ENCODE results near the gene IL24. TPM values are rescaled to one million over a fixed set of nuclear protein-coding genes. Genes with fewer than 3 reads are reported as not detected.

Gene IL24
- total RNA-seq, 2 experiments from 2014 or later: 1.3 to 2.2 TPM

GRCh38 chr1:206898915-206899431 lies 1.7 kb downstream of the IL24 start:
- POLR2A ChIA-PET: no interaction called here

DNA sequence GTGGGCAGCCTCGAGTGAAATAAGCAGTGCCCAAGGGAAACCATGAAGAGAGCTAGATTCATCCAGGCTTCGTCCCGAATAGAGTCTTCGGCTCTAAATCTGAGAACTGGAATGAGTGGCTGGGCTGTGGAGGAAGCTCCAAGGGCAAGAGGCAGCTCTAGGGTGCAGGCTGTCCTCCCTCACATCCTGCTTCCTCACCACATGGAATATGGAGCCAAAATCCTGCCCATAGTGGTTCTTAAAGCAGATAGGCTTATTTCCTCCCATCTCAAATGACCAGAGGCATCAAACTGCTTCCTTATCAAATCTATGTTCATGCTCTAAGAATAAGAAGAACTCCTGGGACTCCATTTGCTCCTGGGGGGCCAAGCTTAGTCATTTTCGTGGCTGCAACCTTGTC lies 2.5 kb downstream of the IL24 start:
- POLR2A ChIA-PET: interaction anchor here (1.3 kb wide), 1 partner anchor 9 kb away, joined by 4 read pairs; no protein-coding TSS in a partner anchor
- CTCF ChIA-PET: interaction anchor here (2.6 kb wide), 1 partner anchor 12 kb away, joined by 9 read pairs; no protein-coding TSS in a partner anchor

More at GRCh38 chr1:206898915-206899431, 1.7 kb downstream of the IL24 start:
- CTCF ChIA-PET: interaction anchor here (2.6 kb wide), 1 partner anchor 13 kb away, joined by 9 read pairs; no protein-coding TSS in a partner anchor

GRCh38 chr1:206900149-206900548 lies 2.9 kb downstream of the IL24 start:
- POLR2A ChIA-PET: interaction anchor here (1.3 kb wide), 1 partner anchor 9 kb away, joined by 4 read pairs; no protein-coding TSS in a partner anchor
- CTCF ChIA-PET: interaction anchor here (2.6 kb wide), 1 partner anchor 12 kb away, joined by 9 read pairs; no protein-coding TSS in a partner anchor

- CTCF ChIA-PET: interaction anchor here (2.6 kb wide), 1 partner anchor 10 kb away, joined by 9 read pairs; no protein-coding TSS in a partner anchor
- POLR2A ChIA-PET: no interaction called here
Measured at GRCh38 chr1:206901944-206902343, 4.7 kb downstream of the IL24 start.

GRCh38 chr1:206902702-206903101 lies 5.5 kb downstream of the IL24 start:
- POLR2A ChIA-PET: no interaction called here
- CTCF ChIA-PET: interaction anchor here (1.2 to 2.7 kb wide), 2 partner anchors 10 to 38 kb away, joined by 3 to 7 read pairs; partner anchors contain the start of gene IL20

DNA sequence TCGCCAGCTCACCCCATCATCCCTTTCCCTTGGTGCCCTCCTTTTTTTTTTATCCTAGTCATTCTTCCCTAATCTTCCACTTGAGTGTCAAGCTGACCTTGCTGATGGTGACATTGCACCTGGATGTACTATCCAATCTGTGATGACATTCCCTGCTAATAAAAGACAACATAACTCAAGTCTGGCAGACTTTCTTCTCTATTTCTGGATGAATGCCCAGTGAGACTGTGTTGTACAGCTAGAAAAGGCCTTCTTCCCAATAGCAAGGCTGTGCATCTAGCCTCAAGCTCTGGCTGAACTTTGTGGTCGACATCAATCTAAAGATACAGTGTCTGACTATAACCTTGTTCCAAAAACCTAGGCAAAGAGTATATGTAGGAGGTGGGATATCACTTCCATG lies 6.4 kb downstream of the IL24 start:
- POLR2A ChIA-PET: no interaction called here
- CTCF ChIA-PET: interaction anchor here (0.6 to 2.7 kb wide), 3 partner anchors 9 to 177 kb away, joined by 3 to 7 read pairs (median 3); partner anchors contain the start of gene IL20

GRCh38 chr1:206904423-206905142 lies 7.3 kb downstream of the IL24 start:
- CTCF ChIA-PET: interaction anchor here (1.2 to 3.0 kb wide), 4 partner anchors 9 to 170 kb away, joined by 3 to 12 read pairs (median 6); partner anchors contain the start of gene IL20
- POLR2A ChIA-PET: no interaction called here

- ChIA-PET CTCF (interaction anchor here (1.1 to 3.0 kb wide), 11 partner anchors 8 to 179 kb away, joined by 3 to 12 read pairs (median 5); partner anchors contain the start of genes IL20 and IL24), POLR2A (interaction anchor here (0.7 kb wide), 1 partner anchor 17 kb away, joined by 3 read pairs; no protein-coding TSS in a partner anchor)
Measured at GRCh38 chr1:206905295-206906164, 8.3 kb downstream of the IL24 start.

DNA sequence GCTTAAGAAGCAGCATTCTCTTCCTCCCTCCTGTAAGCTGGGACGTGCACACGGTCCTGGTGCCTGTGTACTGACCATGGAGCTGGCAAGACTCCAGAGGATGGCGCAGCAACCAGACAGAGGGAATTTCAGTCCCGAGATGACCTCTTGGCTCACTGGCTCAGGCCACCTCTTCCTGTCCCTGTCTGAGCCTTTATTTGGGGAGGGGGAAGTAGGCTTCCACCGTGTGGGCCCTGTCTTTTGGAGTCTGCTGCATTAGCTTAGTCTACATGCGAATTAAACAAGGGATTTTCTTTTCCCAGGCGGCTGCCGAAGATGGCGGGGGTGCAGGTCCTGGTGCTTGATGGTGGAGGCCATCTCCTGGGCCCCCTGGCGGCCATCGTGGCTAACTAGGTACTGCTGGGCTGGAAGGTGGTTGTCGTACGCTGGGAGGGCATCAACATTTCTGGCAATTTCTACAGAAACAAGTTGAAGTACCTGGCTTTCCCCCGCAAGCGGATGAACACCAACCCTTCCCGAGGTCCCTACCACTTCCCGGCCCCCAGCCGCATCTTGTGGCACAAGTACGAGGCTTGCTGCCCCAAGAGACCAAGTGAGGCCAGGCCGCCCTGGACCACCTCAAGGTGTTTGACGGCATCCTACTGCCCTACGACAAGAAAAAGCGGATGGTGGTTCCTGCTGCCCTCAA lies 10.2 kb downstream of the IL24 start:
- CTCF ChIA-PET: interaction anchor here (1.2 to 2.4 kb wide), 6 partner anchors 23 to 181 kb away, joined by 3 to 17 read pairs (median 6); no protein-coding TSS in a partner anchor
- POLR2A ChIA-PET: interaction anchor here (0.6 kb wide), 2 partner anchors 106 to 124 kb away, joined by 3 to 4 read pairs; no protein-coding TSS in a partner anchor

- POLR2A ChIA-PET: no interaction called here
Measured at GRCh38 chr1:206908038-206908437, 10.8 kb downstream of the IL24 start.

DNA sequence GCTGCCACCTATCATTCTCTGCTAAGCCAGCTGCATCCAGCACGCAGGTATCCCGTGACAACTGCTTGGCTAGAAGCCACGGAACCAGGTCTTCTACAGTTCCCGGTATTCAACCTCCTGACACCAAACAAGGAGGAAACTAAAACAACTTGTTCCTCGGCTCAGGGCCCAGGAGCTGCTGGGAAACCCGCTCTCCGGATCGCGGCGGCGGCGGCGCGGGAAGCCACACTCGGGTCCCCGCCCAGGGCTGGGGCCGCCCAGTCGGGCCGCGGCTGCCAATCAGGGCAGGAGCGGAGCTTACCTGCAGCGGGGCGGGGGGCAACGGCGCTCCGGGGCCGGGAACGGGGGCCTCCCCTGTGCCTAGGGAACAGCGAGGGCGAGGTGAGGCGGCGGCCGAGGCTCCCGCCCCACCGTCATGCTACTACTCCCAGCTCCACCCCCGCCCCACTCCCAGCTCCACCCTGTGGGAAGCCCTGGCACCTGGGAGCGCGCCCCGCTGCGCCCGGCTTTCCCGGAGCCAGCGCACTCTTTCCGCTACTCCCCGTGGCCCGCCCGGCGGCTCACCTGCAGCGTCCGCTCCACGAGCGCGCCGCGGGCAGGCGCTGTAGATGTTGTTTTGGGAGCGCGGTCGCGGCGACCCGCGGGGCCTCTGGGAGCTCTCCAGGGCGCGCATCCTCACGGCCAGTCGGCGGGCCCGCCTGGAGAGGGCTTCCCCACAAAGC lies 12.1 kb downstream of the IL24 start:
- ChIA-PET CTCF (interaction anchor here (0.8 to 2.1 kb wide), 15 partner anchors 10 to 245 kb away, joined by 3 to 17 read pairs (median 4); partner anchors contain the start of gene FCMR), POLR2A (interaction anchor here (0.6 to 1.5 kb wide), 5 partner anchors 9 to 201 kb away, joined by 3 to 7 read pairs (median 4); partner anchors contain the start of gene IL24)

More at GRCh38 chr1:206908038-206908437, 10.8 kb downstream of the IL24 start:
- CTCF ChIA-PET: interaction anchor here (0.9 to 2.1 kb wide), 7 partner anchors 22 to 183 kb away, joined by 3 to 17 read pairs (median 4); no protein-coding TSS in a partner anchor

DNA sequence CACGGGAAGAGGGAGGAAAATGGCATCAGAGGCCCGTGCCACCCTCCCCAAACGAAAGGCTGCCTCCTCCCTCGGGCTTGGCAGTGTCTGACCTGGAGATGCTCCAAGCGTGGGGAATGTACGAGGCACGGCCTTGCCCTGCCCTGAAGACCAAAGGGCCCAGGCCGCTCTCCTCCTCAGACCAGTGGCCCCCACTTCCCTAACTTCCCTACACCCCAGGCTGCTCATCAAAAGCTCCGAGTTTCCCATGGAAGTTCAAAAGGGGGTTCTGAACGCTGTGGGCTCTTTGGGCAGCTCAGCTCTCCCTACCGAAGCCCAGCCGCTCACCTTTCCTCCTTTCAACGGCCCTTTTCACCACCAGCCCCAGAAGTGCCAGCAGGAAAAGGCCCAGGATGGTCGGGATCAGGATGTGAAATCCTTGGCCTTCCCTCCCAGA lies 12.7 kb downstream of the IL24 start:
- POLR2A ChIA-PET: interaction anchor here (0.6 to 1.5 kb wide), 4 partner anchors 10 to 201 kb away, joined by 3 to 7 read pairs (median 5); partner anchors contain the start of gene IL24
- CTCF ChIA-PET: interaction anchor here (0.9 to 2.1 kb wide), 11 partner anchors 9 to 217 kb away, joined by 3 to 17 read pairs (median 4); partner anchors contain the start of gene FCMR

DNA sequence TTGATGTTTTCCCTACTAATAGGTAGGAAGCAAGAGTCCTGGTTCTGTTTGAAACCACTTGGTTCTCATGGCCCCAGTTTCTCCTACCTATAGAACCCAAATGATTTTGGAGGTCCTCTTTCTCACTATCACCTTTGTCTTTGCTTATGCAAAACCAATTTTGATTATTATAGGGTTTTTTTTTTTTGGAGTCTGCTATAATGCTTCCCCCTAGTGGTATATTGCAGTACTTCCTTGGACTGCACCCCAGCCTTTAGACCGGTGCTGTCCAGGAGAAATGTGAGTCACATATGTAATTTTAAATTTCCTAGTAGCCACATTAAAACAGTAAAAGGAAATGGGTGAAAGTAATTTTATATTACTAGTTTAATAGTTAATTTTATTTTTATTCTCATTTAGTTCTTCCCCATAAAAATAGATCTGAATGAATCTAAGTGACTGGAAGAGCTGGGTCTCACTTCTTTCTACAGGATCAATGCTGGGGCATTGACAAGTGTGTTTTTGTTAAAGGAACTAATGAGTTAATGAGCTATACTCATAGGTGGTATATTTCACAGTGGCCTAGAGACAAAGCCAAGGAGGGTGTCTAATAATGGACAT lies 13.9 kb downstream of the IL24 start:
- POLR2A ChIA-PET: no interaction called here
- CTCF ChIA-PET: interaction anchor here (0.7 to 3.3 kb wide), 27 partner anchors 11 to 301 kb away, joined by 3 to 34 read pairs (median 6); partner anchors contain the start of genes DYRK3, FCMR, IL20 and IL24

GRCh38 chr1:206912445-206913095 lies 15.3 kb downstream of the IL24 start:
- ChIA-PET POLR2A (no interaction called here), CTCF (interaction anchor here (0.7 to 3.3 kb wide), 38 partner anchors 9 to 303 kb away, joined by 3 to 34 read pairs (median 6); partner anchors contain the start of genes DYRK3, FCMR, IL19 and IL20)

DNA sequence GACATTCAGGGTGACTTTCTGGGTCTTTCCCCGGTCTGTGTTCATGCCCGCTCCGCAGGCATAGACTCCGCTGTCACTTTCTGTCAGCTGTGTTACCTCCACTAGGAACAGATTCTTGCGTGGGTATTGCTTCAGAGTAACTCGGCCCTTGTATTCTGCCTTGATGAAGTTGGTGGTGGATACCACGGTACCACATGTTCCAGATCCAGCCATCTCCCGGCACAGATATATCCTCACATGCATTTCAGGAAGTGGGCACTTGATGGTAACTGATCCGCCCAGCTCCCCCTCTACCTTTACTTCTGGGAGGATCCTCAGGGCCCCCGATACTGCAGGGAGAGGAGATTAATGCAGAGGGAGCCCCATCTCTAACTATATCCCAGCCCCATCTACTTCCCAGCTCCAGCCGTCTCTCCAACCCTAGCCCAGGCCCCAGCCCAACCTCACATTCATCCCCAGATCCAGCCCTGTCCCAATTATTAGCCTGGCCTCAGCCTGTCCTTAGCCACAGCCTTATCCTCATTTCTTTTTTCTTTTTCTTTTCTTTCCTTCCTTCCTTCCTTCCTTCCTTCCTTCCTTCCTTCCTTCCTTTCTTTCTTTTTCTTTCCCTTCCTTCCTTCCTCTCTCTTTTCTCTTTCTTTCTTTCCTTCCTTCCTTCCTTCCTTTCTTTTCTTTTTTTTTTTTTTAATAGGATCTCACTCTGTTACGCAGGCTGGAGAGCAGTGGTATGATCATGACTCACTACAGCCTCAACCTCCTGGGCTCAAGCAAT lies 16.7 kb downstream of the IL24 start:
- ChIA-PET POLR2A (no interaction called here), CTCF (interaction anchor here (1.2 to 3.3 kb wide), 7 partner anchors 8 to 255 kb away, joined by 3 to 34 read pairs (median 19); partner anchors contain the start of genes FCMR and IL20)

Measured in activated CD8-positive, alpha-beta memory T cell treated with anti-CD3 and anti-CD28 coated beads for 36 hours (primary cell).